Astrocyte of the cerebellum (primary cell): ENCODE data around the gene ATP5PF.
A peak's percentile ranks its signal among the peaks of the same experiment; 100 is the strongest.

Source experiments
- DNase-seq: peaks from one replicate; pipeline ENCODE4 v3.0.0-alpha.2; 2011; ENCODE audit warnings: low read depth
- H3K4me3 ChIP-seq: 2 replicates; pipeline ENCODE4 v1.5.1; 2011; ENCODE audit warnings: mild to moderate bottlenecking, low read depth, low read length, moderate library complexity
- in situ Hi-C: cut with HindIII; loops from 2 replicates; pipeline ENCODE4 v1.10.0; 2017; ENCODE audit warnings: low sequenced_read_pairs
- TF ChIP-seq, protein P1 (sequence below): IDR thresholded peaks from 2 replicates; pipeline ENCODE4 v1.5.1; 2012; ENCODE audit warnings: low read length, low read depth, moderate library complexity, mild to moderate bottlenecking; ENCODE audit errors: missing control alignments

The ATP5PF gene

DNA sequence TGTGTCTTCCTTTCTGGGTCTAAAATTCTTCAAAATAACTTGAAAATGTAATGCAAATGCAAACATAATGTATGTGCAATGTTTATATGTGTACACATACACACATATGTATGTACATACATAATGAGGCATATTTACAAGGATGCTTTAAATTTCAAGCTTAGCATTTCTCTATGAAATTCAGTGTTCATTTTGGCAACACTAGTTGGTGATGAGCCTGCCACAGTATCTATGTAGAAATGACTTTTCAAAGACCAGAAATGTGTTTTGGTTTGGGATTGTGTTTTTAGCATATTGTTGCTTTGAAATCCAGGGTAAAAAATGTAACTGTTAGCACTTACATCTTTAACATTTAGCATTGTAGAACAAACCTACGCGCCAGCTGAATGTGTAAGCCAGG, 10.2 kb upstream of the ATP5PF start:
- TF ChIP-seq, protein P1, sequence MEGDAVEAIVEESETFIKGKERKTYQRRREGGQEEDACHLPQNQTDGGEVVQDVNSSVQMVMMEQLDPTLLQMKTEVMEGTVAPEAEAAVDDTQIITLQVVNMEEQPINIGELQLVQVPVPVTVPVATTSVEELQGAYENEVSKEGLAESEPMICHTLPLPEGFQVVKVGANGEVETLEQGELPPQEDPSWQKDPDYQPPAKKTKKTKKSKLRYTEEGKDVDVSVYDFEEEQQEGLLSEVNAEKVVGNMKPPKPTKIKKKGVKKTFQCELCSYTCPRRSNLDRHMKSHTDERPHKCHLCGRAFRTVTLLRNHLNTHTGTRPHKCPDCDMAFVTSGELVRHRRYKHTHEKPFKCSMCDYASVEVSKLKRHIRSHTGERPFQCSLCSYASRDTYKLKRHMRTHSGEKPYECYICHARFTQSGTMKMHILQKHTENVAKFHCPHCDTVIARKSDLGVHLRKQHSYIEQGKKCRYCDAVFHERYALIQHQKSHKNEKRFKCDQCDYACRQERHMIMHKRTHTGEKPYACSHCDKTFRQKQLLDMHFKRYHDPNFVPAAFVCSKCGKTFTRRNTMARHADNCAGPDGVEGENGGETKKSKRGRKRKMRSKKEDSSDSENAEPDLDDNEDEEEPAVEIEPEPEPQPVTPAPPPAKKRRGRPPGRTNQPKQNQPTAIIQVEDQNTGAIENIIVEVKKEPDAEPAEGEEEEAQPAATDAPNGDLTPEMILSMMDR: no peak
- in situ Hi-C loops: no loop called here
- no peak for DNase-seq
- H3K4me3 ChIP-seq: no peak overlapping the region

DNA sequence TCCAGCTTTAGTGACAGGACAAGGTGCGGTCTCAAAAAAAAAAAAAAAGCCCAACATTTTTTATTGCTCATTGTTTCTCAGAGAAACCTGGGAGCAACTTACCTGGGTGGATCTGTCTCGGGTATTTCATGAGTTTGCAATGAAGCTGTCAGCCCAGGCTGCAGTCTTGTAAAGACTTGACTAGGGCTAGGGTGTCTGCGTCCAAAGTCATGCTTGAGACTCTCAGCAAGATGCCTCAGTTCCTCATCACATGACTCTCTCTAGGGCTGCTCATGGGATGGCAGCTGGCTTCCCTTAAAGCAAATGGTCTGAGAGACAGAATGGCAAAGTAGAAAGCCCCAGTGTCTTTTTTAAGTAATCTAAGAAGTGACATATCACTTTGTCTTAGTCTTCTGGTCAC, 8.2 kb upstream of the ATP5PF start:
- DNase-seq: no peak
- TF ChIP-seq, protein P1: no peak
- in situ Hi-C loops: no loop called here
- H3K4me3 ChIP-seq: no peak overlapping the region

DNA sequence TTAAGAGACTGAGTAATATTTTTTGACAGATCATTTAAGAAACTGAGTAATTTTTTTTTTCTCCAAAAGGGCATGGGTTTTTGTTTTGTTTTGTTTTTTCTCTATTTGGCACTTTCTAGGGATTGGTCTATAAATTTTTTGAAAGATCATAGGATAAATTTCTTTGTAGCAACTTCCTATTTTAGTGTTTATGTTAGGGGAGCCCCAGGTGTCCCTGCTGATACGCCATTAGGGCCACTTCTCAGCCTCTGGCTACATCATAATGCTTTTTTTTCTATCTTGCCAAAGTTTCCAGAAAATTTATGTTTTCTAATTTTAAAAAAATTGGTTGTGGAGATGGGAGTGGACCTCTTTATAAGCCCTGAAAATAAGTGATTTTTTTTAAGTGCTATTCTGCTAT, 2.7 kb upstream of the ATP5PF start:
- TF ChIP-seq, protein P1: no peak
- in situ Hi-C loops: no loop called here
- DNase-seq: no peak

DNA sequence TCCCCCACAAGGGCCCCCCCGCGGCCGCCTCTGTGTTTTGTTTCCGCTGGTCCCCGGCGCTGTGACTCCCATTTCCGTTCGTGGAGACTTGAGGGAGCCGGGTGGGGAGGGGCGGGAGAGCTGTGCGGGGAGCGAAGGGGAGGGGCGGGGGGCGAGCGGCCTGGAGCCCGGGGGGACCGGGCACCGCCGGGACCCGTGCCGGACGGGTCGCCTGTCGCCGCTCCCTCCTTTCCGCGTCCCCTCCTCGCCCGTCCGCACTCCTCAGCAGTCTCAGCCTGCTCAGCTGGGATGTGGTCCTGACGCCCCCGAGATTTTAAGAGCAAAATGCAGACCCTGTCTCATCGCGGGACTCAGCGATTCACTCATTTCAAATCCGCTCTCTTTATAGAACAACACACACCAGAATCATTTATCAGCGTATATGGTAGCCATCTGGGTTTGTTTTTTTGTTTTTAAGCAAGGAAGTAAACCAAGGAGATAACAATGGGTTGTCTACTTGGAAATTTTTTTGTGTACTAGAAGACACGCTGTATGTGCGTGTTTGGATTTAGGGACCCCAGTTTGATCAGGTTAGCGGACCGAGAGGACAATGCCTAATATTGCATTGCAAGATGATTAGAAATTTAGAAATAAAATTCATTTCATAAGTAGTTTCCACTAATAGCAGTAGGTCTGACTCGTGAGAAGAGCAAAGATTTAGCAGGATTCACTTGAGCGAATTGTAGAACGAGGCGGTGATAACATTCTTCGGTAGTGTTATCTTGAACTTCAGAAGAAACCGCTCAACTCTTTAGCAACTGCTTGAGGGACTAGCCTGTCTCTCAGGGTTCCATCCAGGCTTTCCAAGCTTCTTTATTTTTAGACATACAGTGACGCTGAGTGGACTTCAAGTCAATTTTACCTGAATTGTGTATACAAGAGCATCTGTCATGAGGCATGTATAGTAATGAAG, 1.2 kb upstream of the ATP5PF start:
- in situ Hi-C loops: no loop called here
- peak overlapping the region; percentile 80 for H3K4me3 ChIP-seq
- TF ChIP-seq, protein P1: no peak
- DNase-seq: peak; percentile 51

More for the DNA sequence above, 2.7 kb upstream of the ATP5PF start:
- no peak overlapping the region for H3K4me3 ChIP-seq

DNA sequence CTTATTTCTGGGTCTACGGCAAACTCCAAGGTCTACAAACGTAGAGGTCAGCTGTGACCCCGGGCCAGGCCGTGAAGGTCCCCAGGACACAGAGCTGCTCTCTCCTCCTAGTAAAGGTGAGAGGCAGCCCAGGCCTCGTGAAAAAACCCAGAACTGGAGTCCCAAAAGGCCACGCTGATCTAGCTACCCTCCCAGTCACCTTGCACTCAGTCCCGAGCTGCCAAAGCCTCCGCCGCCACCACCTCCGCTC, 125 bp downstream of the ATP5PF start:
- in situ Hi-C loops: no loop called here

DNA sequence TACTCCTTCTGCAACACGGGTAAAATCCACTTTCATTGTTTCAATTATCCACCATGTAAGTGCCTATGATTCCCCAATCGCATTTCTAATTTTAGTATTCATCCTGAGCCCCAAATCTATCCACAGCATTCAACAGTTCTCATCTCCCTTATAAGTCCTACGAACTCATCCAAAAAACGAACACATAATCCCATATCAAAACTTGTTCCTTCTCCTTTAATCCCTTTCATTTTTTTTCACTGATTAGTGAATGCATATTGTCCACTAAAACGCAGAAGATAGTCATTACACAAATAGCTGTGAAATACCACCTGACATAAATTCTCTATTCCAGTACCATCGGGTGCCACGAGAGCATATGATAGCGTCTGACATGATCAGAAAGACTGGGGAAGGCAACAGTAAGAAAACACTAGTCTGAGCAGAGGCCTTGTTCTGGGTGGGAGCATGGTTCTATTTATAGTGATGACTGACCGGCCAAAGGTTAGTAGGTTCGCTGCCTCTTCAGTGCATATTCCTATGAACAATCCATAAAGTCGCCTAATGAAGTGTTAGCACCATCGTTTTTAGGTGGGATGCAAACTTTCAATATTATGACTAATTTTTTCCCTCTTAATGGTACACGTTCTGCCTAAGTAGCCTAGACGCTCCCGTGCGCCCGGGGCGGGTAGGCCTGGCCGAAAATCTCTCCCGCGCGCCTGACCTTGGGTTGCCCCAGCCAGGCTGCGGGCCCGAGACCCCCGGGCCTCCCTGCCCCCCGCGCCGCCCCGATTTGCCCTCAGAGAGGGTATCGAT, 648 bp downstream of the ATP5PF start:
- H3K4me3 ChIP-seq: peak overlapping the region; percentile 80
- no peak for DNase-seq
- in situ Hi-C loops: no loop called here
- TF ChIP-seq, protein P1: no peak

More for the DNA sequence above, 125 bp downstream of the ATP5PF start:
- H3K4me3 ChIP-seq: peak overlapping the region; percentile 80
- no peak for DNase-seq
- TF ChIP-seq, protein P1: no peak
